GM21367 (cell line): Measurements from ENCODE around the gene CYP26C1.

Experiments
- ATAC-seq: cut with Tn5 transposase; IDR thresholded peaks from one replicate; pipeline ENCODE4 v1.9.1; 2021; ENCODE audit not compliant: unreplicated experiment

CYP26C1 gene

GRCh38 chr10:93059975-93060886 lies at the start of gene CYP26C1:
TSS of gene CYP26C1 (plus strand) at chr10:93060798. CDS start at chr10:93061264, 466 bp downstream.
- ATAC-seq: no peak

GRCh38 chr10:93015722-93016121 lies 44.9 kb upstream of the CYP26C1 start:
- no peak for ATAC-seq

GRCh38 chr10:93023013-93023650 lies 37.5 kb upstream of the CYP26C1 start:
- no peak for ATAC-seq

- no peak for ATAC-seq
Measured at GRCh38 chr10:93026072-93026471, 34.5 kb upstream of the CYP26C1 start.

- no peak for ATAC-seq
Measured at GRCh38 chr10:93027508-93027907, 33.1 kb upstream of the CYP26C1 start.

- ATAC-seq: no peak
Measured at GRCh38 chr10:93028883-93029282, 31.7 kb upstream of the CYP26C1 start.

GRCh38 chr10:93030409-93030808 lies 30.2 kb upstream of the CYP26C1 start:
- no peak for ATAC-seq

GRCh38 chr10:93032105-93032808 lies 28.3 kb upstream of the CYP26C1 start:
- no peak for ATAC-seq

GRCh38 chr10:93032809-93033137 lies 27.8 kb upstream of the CYP26C1 start:
- ATAC-seq: no peak

- no peak for ATAC-seq
Measured at GRCh38 chr10:93034426-93034825, 26.2 kb upstream of the CYP26C1 start.

GRCh38 chr10:93039110-93039509 lies 21.5 kb upstream of the CYP26C1 start:
- no peak for ATAC-seq

- ATAC-seq: no peak
Measured at GRCh38 chr10:93039721-93040120, 20.9 kb upstream of the CYP26C1 start.

- ATAC-seq: no peak
Measured at GRCh38 chr10:93054486-93054885, 6.1 kb upstream of the CYP26C1 start.

- no peak for ATAC-seq
Measured at GRCh38 chr10:93058139-93058538, 2.5 kb upstream of the CYP26C1 start.

- no peak for ATAC-seq
Measured at GRCh38 chr10:93060887-93061593, 442 bp downstream of the CYP26C1 start.

GRCh38 chr10:93061594-93062513 lies 1.3 kb downstream of the CYP26C1 start:
- no peak for ATAC-seq

- no peak for ATAC-seq
Measured at GRCh38 chr10:93062514-93063143, 2.0 kb downstream of the CYP26C1 start.

GRCh38 chr10:93063144-93063976 lies 2.8 kb downstream of the CYP26C1 start:
- no peak for ATAC-seq
